ENCODE measurements around the gene UBE3C.

UBE3C gene

DNA sequence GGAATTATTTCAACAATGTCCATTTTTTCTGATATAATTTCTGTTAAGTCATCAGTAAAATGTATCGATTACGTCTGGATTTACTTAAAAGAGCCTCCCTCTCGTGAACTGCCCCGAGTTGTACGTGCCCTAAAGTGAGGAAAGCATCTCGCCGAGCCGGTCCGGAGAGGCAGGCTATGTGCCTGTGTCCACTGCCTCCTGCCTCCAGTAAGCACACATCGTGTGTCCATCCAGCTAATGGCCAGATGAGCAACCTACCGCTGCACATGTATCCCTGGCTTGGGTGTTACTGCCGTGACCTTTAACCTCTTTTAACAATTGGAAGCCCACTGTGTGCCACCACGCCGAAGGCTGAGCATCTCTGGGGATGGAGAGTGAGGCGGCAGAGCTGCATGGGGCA, 174.9 kb downstream of the UBE3C start:
- TF ChIP-seq, protein P1, sequence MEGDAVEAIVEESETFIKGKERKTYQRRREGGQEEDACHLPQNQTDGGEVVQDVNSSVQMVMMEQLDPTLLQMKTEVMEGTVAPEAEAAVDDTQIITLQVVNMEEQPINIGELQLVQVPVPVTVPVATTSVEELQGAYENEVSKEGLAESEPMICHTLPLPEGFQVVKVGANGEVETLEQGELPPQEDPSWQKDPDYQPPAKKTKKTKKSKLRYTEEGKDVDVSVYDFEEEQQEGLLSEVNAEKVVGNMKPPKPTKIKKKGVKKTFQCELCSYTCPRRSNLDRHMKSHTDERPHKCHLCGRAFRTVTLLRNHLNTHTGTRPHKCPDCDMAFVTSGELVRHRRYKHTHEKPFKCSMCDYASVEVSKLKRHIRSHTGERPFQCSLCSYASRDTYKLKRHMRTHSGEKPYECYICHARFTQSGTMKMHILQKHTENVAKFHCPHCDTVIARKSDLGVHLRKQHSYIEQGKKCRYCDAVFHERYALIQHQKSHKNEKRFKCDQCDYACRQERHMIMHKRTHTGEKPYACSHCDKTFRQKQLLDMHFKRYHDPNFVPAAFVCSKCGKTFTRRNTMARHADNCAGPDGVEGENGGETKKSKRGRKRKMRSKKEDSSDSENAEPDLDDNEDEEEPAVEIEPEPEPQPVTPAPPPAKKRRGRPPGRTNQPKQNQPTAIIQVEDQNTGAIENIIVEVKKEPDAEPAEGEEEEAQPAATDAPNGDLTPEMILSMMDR (IDR thresholded peaks at IDR 0.05; ENCODE audit: borderline replicate concordance, insufficient read depth, low read depth, low read length), result no peak
- no peak overlapping the region for H3K4me3 ChIP-seq (ENCODE audit: low read depth, low read length)

DNA sequence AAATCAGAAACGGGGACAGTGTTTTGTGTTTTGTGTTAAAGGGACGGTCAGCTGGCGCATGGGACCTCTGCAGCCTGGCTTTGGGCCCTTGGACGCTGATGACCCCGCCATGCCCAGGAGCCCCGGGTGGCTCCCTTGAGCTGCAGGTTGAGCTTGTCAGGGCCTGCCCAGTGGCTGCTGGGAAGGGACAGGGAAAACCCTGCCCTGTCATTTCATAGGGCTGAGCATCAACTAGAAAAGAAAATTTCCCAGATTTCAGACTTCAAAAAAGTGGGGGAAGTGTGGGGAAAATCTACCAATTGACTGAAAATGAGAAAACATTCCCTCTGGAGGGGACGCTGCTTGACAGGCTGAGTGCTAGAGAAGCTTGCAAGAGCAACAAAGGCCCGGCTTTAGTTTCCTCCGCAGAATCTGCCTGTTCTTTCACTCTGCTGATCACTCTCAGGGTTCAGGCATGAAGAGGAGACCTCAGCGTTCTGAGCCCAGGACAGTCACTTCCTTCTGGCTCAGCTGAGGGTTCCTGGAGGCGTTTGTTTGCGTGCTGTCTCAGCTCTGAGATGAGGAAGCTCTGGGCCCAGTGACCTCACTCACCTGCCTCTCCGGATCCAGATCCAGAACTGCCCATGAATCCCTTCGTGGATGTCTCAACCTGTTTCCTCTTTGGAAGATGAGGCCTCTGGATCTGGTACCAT, 179.4 kb downstream of the UBE3C start:
- TF ChIP-seq, protein P1 (IDR thresholded peaks at IDR 0.05; ENCODE audit: borderline replicate concordance, insufficient read depth, low read depth, low read length), result no peak
- H3K4me3 ChIP-seq (ENCODE audit: low read depth, low read length), result no peak overlapping the region

All from GM12875 (cell line).